ENCODE data around the gene A2M.

DNA sequence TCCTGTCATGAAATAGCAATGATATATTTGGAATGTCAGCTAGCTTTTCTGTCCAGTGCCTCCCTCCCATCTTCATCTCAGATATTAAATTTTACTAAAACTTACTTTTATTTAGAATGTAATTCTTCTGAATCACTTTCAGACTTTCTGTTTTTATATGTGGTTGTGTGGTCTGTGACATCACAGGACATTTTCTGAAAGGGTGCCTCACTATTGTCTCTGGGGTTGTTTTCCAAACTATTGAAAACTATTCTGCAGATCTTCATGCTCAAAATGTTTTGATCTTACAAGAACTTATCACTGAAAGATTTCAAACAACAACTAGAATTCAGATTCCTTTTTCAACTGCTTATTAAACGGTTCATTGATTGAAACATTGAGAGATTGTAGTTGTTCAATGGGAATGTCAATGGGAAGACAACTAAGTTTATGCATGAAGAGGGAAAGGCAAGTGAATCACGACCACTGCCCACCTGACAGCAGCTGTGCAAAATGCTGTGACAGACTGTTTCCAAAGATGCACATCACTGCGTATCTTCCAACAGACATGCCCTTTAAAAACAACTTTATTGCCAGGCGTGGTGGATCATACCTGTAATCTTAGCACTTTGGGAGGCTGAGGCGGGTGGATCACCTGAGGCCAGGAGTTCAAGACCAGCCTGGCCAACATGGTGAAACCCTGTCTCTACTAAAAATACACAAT, 75.1 kb downstream of the A2M start:
- TF ChIP-seq, protein P1, sequence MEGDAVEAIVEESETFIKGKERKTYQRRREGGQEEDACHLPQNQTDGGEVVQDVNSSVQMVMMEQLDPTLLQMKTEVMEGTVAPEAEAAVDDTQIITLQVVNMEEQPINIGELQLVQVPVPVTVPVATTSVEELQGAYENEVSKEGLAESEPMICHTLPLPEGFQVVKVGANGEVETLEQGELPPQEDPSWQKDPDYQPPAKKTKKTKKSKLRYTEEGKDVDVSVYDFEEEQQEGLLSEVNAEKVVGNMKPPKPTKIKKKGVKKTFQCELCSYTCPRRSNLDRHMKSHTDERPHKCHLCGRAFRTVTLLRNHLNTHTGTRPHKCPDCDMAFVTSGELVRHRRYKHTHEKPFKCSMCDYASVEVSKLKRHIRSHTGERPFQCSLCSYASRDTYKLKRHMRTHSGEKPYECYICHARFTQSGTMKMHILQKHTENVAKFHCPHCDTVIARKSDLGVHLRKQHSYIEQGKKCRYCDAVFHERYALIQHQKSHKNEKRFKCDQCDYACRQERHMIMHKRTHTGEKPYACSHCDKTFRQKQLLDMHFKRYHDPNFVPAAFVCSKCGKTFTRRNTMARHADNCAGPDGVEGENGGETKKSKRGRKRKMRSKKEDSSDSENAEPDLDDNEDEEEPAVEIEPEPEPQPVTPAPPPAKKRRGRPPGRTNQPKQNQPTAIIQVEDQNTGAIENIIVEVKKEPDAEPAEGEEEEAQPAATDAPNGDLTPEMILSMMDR (IDR thresholded peaks at IDR 0.05 in 2 of 3, conservative IDR thresholded peaks at IDR 0.05 in 1 of 3; ENCODE audit: control insufficient read depth in 2 of 3, extremely low read depth in 1 of 3, insufficient read depth in 1 of 3, low read depth in 3 of 3, low read length in 3 of 3), result no peak
- TF ChIP-seq NFYB (IDR thresholded peaks at IDR 0.05; ENCODE audit: insufficient read depth, low read depth, low read length), result no peak
- no peak for TF ChIP-seq POLR2A (IDR thresholded peaks at IDR 0.05; ENCODE audit: low read depth, low read length)
- no peak for TF ChIP-seq EZH2 (IDR thresholded peaks at IDR 0.05; ENCODE audit: borderline replicate concordance, control insufficient read depth, low read depth, low read length)
- no peak for TF ChIP-seq SMAD5 (IDR thresholded peaks at IDR 0.05; ENCODE audit: low read depth)
- TF ChIP-seq CBX5 (IDR thresholded peaks at IDR 0.05; ENCODE audit: low read depth), result no peak
- no peak for TF ChIP-seq ELK1 (IDR thresholded peaks at IDR 0.05; ENCODE audit: low read depth, low read length)
- TF ChIP-seq, protein P2, sequence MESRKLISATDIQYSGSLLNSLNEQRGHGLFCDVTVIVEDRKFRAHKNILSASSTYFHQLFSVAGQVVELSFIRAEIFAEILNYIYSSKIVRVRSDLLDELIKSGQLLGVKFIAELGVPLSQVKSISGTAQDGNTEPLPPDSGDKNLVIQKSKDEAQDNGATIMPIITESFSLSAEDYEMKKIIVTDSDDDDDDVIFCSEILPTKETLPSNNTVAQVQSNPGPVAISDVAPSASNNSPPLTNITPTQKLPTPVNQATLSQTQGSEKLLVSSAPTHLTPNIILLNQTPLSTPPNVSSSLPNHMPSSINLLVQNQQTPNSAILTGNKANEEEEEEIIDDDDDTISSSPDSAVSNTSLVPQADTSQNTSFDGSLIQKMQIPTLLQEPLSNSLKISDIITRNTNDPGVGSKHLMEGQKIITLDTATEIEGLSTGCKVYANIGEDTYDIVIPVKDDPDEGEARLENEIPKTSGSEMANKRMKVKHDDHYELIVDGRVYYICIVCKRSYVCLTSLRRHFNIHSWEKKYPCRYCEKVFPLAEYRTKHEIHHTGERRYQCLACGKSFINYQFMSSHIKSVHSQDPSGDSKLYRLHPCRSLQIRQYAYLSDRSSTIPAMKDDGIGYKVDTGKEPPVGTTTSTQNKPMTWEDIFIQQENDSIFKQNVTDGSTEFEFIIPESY (IDR thresholded peaks at IDR 0.05), result no peak
- no peak for TF ChIP-seq FOXK2 (IDR thresholded peaks at IDR 0.05)
